ENCODE results near the gene FZD4. TPM values are rescaled to one million over a fixed set of nuclear protein-coding genes. Genes with fewer than 3 reads are reported as not detected.

The FZD4 gene
- total and polyA plus RNA-seq, 3 donors from 2014 or later = 14.8 to 31.9 (median 31.2) TPM

DNA sequence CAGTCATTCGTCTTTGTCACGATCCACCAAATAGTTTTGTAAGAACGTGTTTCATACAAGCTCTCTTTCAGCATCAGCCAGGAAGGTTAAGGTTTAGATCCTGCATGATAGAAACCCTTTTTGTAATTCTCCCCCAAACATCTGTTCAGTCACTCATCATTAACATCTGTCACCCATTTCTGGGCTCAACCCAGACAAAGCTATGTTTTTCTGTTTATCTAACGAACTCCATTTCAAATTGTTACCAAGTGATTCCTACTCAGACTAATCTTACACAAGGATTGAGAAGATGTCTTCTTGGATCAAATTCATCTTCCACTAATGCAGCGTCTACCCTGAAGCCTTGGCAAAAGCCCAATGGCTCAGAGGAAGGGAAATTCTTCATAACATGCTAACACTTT, 58.8 kb downstream of the FZD4 start:
- no peak for TF ChIP-seq POLR2A (IDR thresholded peaks at IDR 0.05)
- TF ChIP-seq, protein P1, sequence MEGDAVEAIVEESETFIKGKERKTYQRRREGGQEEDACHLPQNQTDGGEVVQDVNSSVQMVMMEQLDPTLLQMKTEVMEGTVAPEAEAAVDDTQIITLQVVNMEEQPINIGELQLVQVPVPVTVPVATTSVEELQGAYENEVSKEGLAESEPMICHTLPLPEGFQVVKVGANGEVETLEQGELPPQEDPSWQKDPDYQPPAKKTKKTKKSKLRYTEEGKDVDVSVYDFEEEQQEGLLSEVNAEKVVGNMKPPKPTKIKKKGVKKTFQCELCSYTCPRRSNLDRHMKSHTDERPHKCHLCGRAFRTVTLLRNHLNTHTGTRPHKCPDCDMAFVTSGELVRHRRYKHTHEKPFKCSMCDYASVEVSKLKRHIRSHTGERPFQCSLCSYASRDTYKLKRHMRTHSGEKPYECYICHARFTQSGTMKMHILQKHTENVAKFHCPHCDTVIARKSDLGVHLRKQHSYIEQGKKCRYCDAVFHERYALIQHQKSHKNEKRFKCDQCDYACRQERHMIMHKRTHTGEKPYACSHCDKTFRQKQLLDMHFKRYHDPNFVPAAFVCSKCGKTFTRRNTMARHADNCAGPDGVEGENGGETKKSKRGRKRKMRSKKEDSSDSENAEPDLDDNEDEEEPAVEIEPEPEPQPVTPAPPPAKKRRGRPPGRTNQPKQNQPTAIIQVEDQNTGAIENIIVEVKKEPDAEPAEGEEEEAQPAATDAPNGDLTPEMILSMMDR (IDR thresholded peaks at IDR 0.05) = no peak
- Histone ChIP-seq H3K27ac (no peak overlapping the region), H3K4me1 (no peaks in the 10 kb centered on the region), H3K4me3 (no peak overlapping the region), H3K36me3 (ENCODE audit: low read depth, missing control alignments) (no peaks in the 10 kb centered on the region), H3K27me3 (no peaks in the 10 kb centered on the region), H3K9me3 (no peaks in the 10 kb centered on the region)
- intact Hi-C loops (cut with DNase I; ENCODE audit: low total_unique reads) = no loop called here
- no peak for DNase-seq
- 63 to 72% methylated on average over 5 of the region's 5 CpGs for WGBS, 2 donors

Other genes with a start within 250 kb of the FZD4 start
- 100 to 1,000 TPM in 1 of 2 donors, 10 to 100 TPM in 1; 51.0 to 117 TPM for gene PRSS23, start 154.9 kb downstream of the FZD4 start, total RNA-seq
- 98.9 TPM for gene PRSS23, start 154.9 kb downstream of the FZD4 start, polyA plus RNA-seq (ENCODE audit: insufficient read depth, low read depth, low replicate concordance)
- 10 to 100 TPM; 42.1 to 59.0 TPM for gene TMEM135, start 82.5 kb upstream of the FZD4 start, total RNA-seq
- 21.3 TPM for gene TMEM135, start 82.5 kb upstream of the FZD4 start, polyA plus RNA-seq (ENCODE audit: insufficient read depth, low read depth, low replicate concordance)

Measured in testis (tissue), 3 donors.